Activated gamma-delta T cell (primary cell): ENCODE results near the gene TCF7L1.
"Not testable (repeated sequence)": the region's sequence is repeated elsewhere in the genome, so short reads cannot be mapped to it uniquely, and the experiment has no call there.

Experiments
- DNase-seq: peaks from one replicate; lab custom pipeline; 2025; lab: John Stamatoyannopoulos, UW

Gene TCF7L1

DNA sequence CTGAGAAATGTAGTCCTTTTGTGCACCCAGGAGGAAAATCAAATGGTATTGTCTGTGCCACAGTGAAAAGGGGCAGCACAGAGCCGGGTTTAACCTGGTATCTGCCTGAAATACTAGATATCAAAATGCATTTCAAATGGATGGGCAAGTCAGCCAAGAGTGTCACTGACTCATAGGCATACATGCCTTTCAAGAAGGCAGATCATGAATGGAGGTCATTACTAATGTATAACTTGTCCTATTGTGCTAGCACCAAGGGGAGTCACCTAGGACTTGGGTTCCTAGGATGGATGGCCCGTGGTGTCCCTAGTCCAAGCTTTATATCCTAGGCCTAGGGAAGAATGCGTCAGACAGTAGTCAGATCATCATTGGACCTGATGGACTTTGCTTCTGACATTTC is 49.9 kb downstream of the TCF7L1 start:
- DNase-seq = no peak

DNA sequence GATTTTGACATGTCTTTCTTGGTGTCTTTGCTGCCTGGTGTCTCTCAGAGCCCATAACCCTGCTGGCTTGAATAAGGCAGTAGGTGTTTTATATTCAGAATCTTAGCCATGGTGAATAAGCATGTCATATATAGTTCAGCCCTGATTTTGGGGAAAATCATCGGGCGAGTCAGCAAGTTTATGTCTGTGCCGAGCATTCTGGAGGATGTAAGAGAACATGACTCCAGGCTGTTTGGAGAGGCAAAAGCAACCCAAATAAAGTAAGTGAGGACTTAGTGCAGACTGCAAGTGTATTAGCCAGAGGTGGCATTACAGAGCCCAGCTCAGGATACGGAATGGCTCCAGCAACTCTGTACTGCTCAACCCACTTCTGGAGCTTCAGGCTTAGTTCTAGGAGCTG is 50.3 kb downstream of the TCF7L1 start:
- no peak for DNase-seq

DNA sequence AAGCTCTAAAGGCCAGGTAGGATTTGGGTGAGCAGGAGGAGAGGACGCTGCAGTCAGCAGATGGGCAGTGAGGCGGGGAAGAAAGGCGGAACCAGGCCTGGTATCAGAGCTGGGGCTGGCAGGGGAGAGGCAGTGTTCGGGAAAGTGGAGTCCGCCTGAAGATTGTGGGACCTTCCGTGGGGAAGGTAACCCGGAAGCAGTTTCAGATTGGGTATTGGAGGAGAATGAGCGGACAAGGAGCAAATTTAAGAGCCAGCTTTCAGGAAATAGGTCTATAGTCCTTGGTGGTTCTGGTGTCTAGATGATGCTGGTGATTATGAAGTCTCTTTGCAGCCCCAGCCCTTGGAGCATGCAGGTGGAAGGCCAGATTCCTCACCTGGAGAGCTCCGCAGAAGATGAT is 51.0 kb downstream of the TCF7L1 start:
- DNase-seq = no peak

DNA sequence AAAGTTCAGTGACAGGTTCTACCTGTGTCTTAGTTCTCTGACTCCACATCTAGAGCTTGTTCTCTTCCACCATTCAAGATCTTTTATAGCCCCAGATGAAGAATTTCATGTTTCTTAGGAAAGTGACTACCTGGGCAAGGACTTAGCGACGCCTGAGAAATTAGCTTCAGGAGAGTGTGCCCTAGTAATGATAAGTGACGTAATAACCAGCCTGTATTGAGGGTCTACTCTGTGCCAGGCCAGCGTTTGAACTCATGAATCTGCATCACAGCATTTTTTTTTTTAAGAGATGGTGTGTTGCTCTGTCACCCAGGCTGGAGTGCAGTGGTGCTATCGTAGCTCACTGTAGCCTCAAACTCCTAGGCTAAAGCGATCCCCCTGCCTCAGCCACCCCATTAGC is 51.8 kb downstream of the TCF7L1 start:
- DNase-seq = no peak

DNA sequence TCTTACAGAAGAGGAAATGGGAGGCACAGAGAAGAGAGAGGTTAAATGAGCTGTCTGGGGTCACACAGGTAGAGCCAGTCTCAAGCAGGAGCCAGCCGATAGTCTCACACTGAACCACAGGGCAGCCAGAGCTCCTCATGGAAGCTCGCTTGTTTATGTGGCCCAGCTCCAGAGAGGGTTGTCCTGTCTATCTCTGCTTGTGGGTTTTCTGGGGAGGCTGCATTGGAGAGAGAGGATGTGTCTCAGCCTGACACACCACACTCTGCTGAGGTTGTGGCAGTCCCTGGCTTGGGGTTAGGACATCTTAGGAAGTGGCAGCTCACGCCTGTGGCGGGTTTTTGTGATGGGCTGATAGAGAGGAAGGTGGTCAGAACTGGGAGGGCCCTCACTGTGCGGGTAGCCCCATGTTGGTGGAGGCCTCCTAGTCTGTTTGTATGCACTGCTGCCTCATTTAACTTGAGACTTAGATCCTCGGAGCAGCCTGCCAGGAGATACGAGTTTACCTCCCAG is 52.3 kb downstream of the TCF7L1 start:
- DNase-seq = no peak

DNA sequence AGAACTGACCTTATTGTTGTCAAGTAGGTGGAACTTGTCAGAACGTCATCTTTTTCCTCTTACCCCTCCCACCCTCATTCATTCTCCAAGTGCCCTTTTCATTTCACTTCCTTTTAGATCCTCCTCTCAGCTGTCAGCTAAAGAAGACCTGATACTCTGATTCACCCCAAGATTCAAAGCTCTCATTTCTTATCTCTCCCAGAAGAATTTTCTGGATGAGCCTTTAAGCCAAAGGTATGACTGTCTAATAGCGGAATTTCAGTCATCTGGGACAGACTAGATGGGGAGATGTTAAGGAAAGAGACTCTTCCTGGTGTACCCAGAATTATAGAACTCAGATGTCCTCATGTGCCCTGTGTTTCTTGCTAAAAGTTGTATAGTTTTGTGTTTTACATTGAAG is 53.9 kb downstream of the TCF7L1 start:
- DNase-seq = no peak

DNA sequence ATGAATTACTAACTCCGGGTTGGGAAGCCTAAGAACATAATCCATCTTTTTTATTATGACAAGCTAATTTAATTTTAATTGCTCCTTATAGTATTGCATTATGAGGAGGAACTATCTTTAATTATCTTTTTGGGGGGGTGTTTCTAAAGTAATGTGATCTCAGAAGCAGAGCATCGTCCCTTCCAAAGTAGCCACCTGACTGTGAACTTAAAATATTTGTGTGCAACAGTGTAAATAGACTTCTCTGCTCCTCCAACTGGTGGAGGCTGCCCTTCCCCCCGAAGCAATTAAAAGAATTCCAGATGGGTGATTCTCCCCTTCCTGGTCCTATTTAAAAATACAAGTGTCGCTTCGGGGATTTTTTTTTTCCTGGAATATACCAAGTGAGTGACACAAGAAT is 55.7 kb downstream of the TCF7L1 start:
- DNase-seq = no peak

DNA sequence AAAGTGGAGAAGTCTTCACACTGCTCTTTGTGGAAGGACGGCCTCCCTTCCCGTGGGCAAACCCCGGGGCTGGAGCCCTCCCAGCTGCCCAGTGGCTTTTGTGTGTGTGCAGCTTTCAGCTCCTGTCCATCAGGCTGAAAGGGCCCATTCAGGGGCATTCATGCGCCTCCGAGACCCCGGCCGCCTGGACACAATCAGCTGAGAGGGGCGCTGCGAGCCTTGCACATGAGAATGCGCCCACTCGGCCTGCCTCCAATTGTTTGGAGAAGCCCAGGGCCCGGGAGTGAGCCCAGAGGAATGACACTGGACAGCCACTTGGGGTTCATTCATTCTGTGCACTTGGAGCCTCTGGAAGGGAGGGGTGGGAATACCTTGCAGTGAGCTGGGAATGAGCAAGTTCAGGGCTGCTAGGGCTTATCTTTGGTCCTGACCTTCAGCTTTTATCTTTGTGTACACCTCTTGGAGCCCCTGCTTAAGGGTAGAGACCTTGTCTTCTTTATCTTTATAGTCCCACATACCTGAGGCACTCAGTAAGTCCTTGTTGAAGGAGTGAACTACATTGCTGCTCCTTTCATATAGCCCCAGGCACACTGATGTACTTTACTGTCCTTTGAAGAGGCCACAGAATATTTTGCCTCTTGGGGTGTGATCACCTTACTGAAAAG is 56.5 kb downstream of the TCF7L1 start:
- DNase-seq = no peak

DNA sequence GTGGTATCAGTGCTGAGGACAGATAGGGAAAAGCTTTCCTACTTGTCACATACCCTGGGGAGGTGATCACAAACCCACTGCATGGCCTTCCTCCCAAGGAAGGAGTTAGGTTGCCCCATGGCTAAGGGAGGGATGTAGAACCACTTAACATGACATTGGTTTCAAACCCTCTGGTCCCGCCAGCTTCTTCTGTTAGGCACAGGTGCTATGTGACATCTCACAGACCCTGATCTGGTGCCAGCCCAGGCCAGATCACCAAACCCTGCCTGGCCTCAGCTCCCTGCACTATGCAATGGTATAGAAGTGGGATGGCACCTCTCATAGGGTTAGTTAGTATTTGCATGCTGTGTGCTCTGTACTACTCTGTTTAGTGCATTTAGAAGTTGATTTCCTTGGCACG is 58.0 kb downstream of the TCF7L1 start:
- DNase-seq = no peak

DNA sequence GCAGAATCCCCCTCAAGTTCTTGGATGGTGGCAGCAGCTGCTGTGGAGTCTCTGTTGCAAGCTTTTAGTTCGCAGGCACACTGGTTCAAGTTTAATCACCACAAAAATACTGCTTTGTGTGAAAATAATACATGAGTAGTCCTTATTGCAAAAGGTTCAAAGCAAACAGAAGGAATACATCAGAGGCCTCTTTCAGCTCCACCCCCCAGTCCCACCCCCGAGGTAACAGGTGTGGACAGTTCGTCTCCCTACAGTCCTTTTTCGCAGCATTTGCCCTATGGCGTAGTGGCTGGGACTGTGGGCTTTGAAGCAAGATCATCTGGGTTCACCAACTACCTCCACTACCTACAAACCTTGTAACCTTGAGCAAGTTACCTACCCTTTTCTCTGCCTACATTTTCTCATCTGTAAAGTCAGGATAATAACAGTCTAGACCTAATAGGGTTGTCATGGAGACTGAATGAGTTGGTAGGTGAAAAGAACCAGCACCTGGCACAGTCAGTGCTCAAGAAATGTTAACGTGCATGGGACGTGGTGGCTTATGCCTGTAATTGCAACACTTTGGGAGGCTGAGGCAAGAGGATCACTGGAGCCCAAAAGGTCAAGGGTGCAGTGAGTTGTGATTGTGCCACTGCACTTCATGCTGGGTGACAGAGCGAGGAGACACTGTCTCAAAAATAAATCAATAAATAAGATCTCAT is 61.7 kb downstream of the TCF7L1 start:
- no peak for DNase-seq

DNA sequence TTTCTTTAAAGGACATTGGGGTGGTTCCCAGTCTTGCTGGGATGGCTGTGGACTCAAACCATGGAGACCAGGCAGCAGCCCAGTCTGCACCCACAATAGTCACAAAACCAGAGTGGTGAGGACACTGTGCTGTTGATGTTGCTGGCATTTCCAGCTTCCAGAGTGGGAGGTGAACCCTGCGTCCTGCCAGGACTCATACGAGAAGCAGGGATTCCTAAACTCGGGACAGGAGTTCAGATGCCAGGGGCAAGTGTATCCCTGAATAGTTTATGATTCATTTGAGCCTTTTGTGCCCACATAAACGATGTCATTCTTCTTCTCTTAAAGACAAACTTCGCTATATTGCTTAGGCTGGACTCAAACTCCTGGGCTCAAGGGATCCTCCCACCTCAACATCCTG is 62.8 kb downstream of the TCF7L1 start:
- no peak for DNase-seq

DNA sequence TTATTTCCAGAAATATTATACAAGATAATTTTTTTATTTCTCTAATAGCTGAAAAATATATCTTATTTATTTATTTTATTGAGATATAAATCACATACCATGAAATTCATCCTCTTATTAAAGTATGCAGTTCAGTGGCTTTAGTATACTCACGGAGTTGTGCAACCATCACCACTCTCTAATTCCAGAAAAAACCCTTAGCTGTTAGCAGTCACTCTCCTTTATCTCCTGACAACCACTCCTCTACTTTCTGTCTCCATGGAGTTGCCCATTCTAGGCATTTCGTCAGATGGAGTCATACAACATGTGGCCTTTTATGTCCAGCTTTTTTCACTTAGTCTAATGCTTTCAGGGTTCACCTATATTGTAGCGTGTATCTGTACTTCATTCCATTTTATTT is 66.5 kb downstream of the TCF7L1 start:
- no peak for DNase-seq

DNA sequence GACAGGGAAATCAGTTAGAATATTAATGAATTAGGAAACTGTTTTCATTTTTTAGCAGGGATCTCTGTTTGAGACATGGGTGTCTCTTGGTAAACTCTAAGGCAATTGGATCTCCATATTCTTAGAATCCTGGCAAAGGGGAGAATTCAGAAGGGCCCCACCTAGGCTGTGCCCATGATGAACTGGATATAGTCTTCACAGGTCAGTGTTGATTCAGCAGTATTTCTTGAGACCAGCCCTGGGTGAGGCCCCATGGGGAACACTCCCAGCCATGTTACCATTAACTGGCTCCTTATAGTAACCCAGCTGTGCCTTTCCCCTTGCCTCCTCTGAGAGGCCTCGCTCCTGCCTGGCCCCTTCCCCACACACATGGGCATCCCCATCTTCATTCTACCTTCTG is 76.7 kb downstream of the TCF7L1 start:
- DNase-seq = no peak

DNA sequence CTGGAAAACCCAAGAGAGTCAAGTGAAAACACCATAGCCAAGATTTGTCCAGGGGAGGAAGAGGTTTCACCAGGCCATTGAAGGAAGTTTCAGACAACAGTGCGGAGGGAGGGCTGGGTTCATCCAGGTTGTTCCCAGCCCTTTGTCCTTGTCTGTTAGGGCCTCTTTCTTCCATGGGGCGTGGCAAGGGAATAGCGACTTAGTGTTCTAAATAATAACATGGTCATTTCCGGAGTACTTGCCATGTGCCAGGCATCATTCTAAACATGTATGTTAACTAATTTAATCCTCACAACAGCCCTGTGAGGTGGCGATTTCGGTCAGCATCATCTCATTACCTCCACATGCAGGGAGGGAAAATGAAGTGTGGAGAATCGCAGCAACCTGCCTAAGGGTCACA is 77.3 kb downstream of the TCF7L1 start:
- DNase-seq = no peak

DNA sequence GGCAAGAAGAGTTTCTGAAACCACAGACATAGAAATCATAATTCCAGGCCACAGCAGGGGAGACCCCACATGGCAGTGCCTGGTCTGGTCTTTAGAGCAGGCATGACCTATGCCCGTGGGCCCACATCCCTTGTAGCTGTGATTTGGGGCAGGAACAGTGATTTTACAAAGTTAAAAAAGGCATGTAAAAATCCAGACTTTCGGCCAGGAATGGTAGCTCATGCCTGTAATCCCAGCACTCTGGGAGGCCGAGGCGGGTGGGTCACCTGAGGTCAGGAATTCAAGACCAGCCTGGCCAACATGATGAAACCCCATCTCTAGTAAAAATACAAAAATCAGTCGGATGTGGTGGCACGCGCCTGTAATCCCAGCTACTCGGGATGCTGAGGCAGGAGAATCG is 78.4 kb downstream of the TCF7L1 start:
- not testable (repeated sequence) for DNase-seq

DNA sequence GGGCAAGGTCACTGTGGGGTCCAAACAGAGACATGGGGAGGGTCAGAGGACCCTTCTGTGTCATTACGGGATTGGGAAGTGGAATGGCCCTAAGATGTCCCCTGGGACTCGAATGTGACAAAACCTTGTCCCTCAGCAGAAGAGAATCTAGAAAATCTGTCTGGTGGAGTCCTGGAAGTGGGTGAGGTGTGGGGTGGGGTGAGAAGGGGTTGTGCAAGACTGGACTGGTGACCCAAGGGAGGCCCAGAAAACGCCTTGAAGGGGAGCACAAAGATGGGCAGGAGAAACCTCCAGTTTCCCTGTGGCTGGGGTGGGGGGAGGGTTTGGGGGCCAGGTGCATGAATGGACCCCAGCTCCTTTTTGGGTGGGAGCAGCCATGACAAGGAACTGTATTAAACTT is 79.6 kb downstream of the TCF7L1 start:
- DNase-seq = no peak

DNA sequence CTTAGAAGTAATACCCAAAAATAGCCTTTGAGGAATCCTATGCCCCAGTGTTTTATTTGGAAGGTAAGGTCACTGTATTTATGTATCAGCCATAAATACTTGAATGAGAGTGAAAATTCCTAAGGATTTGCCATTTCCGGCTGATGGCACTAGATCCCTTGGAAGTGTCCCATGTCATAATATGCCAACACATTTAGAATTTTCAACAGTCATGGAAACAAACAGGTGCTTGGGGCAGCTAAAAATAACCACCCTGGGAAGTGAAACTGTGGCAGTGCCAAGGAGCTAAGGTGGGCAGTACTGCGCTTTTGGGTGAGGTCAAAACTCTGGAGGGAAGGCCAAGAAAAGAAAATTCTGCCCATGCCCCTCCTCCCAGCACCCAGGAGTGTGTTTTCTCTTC is 80.2 kb downstream of the TCF7L1 start:
- DNase-seq = no peak

DNA sequence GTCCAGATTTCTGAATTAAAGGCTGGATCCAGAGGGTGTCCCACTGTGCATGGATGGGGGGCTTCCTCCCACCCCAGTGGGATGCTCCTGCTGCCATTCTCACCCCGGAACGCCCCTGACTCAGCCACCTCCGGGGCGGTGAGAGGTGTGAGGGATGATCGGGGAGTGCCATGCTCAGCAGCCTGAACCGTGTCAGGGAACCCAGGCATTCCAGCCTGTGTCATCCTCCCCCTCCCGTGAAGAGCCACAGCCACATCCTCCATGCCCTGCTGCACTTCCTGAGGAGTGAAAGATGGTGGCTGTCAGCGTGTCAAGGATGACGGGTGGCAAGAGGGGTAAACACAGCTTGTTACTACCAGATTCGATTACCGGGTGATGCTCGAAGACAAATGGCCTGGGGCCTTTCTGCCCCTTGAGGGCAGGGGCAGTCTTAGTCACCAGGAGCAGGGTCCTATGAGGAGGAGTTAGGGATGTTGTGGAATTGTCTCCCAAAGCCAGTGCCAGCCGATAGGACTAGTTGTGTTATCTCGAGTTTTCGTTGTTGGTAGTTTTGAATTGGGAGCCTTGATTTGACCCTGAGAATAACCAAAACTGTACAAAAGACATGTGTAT is 80.8 kb downstream of the TCF7L1 start:
- no peak for DNase-seq

DNA sequence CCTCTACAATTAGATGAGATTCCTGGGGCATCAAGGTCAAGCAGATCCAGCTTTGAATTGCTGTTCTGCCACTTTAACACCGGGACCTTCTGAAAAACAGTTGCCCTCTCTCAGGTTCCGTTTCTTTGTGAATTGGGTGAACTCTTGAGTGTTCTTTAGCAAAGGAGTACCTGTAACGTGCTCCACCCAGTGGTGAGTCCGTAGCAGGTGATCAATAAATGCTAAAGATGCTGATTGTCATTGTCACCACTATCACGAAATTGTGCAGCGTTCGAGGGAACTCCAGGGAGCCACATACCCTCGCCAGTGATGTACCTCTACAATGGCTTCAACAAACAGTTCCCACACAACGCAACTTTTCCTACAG is 81.9 kb downstream of the TCF7L1 start:
- no peak for DNase-seq

DNA sequence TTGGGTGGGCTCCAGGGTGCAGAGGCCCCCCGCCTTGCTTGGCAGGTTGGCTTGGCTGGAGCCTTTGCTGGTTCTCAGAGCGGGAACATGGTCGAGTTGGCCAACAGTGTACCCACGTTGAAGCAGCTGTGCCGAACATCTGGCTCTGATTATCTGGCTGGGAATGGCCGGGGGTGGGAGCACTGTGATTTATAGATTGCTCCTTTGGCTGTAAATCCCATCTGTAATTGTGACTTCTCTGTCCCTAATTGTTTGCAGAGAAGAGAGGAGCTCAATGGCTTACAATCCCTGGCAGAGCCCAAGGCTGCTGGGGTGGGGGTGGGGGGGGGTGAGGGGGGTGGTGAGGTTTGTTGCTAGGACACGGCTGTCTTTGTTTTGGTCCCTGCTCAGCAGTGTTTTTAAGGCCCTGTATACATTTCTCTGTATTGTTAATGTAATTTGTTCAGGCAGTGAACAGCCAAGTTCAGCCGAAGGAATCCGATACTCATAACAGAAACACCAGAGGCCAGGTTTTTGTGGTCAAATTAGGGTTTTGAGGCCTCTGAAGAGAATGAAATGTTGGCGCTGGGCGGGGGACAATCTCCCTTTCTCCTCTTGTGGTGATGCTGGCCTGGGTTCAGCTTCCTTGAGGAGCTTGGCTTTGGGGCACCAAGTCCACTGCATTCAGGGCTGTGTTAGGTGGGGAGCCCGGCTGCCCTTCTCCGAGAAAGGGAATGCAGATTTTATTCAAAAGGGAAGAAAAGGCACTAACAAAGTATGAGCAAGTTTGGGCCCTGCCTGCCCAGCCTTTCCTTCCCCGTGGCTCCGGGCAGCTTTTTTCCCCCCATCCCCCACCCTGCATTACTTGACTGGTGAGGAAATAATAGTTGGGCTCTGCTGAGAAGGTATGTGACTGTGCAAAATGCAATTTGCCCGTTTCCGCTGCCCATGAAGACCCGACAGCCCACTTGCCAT is 82.5 kb downstream of the TCF7L1 start:
- DNase-seq = no peak

DNA sequence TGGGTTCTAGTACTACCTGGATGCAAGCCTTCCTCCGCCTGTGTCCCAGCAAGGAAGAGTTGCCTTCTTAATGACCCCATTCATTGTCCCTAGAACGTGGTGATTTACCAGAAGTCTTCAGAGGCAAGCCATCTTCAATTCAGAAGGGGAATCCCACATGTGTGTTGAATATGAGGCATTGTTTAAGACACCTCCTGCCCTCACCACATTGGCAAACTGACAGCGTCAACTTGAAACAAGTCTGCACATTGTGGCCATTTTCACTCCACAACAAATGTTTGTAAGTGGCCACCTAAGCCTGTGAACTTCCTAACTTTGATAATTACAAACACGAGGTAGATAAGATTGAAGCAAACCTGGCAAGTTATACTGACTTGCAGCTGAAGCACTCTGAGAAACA is 83.7 kb downstream of the TCF7L1 start:
- no peak for DNase-seq

DNA sequence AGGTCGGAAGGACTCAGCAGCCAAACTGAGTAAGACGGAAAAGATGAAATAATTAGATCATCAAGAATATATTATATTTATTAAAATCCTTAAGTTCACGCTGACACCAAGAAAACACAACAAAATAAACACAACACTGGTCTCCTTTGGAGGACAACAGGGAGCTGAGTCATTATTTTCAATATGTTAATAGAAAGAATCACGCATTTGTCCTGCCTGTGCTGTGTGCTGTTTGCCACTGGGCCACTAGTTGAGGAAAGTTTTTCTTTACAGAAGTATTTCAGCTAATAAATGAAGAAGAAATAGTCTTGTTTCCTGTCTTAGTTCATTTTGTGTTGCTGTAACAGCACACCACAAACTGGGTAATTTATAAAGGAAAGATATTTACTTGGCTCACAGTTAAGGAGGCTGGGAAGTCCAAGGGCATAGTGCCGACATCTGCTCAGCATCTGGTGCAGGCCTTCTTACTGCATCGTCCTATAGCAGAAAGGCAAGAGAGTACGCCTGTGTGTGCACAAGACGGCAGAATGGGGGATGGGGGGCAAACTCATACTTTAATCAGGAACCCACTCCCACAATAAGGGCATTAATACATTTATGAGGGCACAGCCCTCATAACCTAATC is 88.0 kb downstream of the TCF7L1 start:
- no peak for DNase-seq
